Activated CD8-positive, alpha-beta memory T cell treated with anti-CD3 and anti-CD28 coated beads, Interleukin-2, amount 50 U/mL, for 24 hours (primary cell): ENCODE measurements around the gene RNF157.

Experiments
- DNase-seq: peaks from one replicate; pipeline ENCODE4 v3.0.0-alpha.2; 2020; ENCODE audit errors: extremely low read depth

Gene RNF157

GRCh38 chr17:76157759-76158158, 82.5 kb downstream of the RNF157 start:
- DNase-seq = no peak

DNA sequence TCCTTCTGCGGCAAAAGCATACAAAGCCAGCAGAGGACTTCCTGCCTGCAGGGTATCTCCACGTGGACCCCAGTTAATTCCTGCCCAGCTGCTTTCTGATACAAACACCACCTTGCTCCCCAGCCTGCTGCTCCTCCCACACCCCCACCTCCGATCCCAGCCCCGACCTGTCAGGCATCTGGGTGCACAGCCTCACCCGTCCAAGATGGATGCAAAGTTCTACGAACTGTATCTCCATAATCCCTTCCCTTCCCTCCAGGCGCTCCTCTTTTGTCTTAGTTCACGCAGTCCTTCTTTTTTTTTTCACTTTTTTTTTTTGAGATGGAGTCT, 83.7 kb downstream of the RNF157 start:
- DNase-seq = no peak

GRCh38 chr17:76155988-76156661, 84.2 kb downstream of the RNF157 start:
- DNase-seq = no peak

DNA sequence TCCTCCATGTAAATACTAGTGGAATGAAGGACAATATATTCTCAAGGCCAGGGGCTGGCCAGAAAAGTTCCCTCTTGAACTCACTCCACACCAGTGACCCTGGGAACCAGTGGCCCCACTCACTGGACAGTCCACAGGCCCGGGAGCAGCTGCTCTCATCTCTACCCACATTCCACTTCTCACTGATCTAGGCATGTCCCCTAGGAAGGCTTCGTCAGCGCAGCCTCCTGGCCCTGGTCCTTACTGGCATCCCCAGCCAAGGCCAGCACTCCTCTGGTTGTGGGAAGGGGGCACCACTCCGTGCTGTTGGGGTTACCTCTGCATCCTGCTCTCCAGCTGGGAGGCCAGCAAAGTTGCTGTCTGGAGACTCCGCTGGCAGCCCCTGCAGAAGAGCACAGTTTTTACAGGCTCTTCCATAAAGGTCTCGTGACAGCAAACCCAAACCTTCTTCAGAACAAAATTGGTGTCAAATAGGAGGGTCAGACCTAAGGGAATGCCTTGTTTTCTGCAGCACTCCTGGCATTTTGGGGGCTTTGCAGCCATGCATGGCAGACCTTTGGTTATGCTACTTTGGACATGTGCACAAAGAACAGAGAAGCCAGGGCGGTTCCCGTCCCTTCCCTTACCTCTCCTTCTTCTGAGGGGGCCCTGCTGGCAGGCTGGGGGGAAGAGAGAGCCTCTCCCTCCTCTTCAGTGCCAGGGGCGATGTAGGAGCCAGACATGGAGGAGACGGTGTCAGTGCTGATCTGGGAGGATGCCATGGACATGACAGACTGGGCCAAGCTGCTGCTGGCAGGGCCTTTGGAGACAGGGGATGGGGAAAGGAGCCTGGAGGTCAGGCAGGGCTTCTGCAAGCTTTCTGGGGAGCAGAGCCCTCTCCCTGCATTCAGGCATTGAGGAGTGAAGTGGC, 85.1 kb downstream of the RNF157 start:
- DNase-seq = no peak

GRCh38 chr17:76154292-76154691, 86.0 kb downstream of the RNF157 start:
- no peak for DNase-seq

- no peak for DNase-seq
These were observed 86.7 kb downstream of the RNF157 start for GRCh38 chr17:76153640-76154039.

DNA sequence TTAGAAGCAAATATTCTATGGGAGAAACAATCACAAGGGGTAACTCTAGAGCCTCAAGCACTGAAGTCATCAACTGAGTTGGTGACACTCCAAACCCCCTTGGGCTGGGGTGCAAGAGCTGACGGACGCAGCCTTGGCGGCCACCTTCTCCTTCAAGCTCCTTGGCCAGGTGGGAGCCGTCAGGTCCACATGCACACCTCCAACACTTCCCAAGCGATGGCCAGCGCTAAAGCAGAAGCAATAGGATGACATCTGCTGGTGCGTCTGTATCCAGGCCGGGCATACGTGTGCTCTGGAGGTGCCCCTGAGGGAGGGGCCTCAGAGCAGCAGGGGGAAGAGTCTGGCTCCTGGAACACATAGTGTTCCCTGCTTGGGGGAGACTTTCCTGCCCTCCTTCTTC, 87.1 kb downstream of the RNF157 start:
- no peak for DNase-seq

DNA sequence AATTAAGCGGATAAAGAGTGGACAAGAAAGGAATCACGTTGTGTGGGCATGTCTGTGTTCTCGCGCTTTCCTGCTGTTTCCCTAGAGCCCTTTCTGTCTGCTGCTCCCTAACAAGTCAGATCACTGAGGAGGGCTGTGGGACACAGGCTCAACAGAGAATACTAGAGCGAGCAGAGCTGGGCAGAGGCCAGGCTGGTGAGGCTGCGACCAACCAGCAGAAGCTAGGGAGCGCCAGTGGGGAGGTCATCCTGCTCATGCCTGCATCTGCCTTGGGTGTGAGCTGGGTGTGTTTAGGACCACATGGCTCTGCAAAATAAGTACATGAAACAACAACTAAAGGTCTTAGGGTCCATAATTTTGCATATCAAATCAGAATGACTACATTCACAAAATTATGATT, 87.7 kb downstream of the RNF157 start:
- DNase-seq = no peak

DNA sequence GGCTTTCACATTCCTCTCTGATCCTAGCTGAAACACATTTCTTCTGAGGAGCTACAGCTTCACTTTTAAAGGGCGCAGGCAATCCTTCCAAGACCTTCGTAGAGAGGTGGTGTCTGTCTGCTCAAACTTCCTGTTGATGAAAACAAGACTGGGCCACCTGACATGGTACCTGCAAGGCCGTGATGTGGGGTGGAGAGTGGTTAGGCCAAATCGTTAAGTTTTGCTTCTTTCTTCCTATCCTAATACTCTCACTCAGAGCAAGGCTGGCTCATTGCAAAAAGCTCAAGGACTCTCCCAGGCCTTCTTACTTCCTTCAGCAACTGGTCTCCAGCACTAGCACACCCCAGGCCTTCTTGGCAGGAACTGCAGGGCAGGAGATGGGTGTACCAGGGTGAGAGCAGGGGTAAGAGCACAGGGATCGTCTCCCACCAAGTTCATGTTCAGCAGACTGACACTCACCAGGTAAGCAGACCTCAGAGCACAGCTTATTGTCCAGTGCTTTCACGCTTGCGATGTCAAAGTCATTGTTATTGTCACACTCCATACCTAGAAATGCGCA, 88.3 kb downstream of the RNF157 start:
- DNase-seq = no peak

- no peak for DNase-seq
These were observed 89.3 kb downstream of the RNF157 start for GRCh38 chr17:76150712-76151622.

DNA sequence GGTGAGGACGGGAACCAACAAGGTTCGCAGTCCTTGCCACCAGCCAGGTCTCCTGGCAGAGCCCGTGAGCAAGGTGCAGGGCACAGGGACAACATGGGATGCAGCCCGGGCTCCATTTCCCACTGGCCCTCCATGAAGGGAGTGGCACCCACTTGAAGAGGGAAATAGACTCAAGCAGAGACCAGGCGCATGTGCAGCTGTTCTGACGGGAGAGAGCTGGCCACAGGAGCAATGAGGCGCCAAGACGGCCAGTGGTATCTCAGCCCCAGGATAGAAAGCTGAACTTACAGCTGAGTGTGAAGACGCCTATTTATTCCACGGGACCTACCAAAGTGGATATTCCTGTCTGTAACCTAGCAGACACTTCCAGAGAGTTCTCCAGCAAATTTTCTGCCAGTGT, 91.1 kb downstream of the RNF157 start:
- no peak for DNase-seq

DNA sequence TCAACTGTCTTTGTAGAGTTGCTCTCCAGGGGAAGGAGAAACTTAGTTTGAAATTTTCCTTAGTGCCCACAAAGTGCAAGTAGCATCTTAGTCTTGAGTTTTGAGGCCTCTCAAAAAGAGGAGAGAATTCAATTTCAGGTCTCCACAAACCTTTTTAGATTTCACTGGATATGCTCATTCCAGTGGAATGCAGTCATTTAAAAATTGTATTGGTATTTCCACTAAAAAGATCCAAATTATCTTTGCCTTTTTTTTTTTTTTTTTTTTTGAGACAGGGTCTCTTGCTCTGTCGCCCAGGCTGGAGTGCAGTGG, 92.3 kb downstream of the RNF157 start:
- no peak for DNase-seq

- DNase-seq = no peak
These were observed 92.9 kb downstream of the RNF157 start for GRCh38 chr17:76147211-76148014.

DNA sequence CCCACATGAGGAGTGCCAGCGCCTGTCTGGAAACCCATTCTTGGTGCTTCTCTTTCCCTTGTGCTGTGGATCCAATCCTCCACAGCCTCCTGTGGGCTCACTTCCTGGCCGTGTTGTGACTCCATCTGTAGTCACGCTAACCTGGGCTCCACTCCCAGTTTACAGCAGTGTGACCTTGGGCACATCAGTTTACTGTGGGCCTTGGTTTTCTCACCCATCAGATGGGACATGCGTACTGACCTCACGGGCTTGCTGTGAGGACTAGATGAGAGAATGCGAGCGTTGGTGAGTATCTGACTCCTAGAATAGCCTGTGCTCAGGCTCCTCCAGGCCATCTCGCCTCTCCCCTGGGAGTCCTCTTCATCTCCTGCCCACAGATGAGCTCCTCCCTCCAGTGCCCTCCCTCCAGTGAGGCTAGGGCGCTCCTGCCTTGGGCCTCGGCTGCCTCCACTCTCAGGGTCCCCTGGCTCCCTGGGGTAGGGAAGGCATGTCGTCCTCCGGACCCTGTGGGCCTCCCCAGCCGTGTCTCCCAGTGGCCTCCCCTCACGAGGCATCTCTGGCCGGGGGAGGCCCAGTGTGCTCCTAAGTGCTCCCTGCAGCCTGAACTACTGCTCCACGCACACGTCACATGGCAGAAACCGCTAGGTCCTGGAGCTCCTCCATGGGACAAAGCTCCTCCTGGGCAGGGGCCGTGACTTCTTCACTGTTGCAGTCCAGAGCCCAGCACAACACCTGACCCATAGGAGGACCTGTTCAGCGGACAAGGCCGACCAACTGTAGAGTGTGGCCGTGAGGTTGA, 94.0 kb downstream of the RNF157 start:
- no peak for DNase-seq

DNA sequence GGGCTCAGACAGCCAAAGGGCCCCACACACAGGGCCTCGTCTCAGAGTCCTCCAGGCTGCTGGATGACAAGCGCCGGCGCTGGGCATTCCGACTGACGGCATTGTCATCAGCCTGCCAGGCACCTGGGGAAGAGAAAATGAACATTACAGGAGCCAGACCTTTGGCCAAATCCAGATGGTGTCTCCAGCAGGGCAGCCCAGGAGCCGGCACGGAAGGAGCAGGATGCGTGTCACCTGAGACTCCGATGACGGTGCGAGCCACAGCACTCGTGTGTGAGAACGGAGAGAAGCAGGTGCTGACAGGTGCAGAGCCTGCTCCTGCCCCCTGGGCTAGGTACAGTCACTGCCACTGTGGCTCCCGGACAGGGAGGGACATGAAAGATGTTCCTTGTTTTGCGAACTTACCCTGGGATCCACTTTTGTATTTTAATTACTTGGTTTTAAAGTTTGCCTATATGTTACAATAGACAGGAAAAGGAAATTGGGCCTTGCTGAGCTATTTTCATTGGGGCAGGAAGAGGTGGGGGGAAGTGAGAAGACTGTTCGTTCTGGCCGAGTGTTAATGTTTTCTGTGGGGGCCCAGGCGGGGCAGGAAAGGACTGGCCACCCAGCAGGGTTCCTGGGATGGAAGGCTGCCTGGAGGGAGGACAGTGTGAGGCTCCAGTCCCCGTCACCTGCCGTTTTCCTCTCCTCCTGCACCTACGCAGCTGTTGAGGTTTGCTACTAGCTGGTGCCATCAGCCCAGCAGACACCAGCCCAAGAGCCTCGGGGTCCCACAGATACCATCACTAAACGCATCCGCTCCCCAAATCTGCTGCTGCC, 94.9 kb downstream of the RNF157 start:
- no peak for DNase-seq

GRCh38 chr17:76142585-76143041, 97.7 kb downstream of the RNF157 start:
- DNase-seq = no peak

- DNase-seq = no peak
These were observed 98.2 kb downstream of the RNF157 start for GRCh38 chr17:76142039-76142584.

DNA sequence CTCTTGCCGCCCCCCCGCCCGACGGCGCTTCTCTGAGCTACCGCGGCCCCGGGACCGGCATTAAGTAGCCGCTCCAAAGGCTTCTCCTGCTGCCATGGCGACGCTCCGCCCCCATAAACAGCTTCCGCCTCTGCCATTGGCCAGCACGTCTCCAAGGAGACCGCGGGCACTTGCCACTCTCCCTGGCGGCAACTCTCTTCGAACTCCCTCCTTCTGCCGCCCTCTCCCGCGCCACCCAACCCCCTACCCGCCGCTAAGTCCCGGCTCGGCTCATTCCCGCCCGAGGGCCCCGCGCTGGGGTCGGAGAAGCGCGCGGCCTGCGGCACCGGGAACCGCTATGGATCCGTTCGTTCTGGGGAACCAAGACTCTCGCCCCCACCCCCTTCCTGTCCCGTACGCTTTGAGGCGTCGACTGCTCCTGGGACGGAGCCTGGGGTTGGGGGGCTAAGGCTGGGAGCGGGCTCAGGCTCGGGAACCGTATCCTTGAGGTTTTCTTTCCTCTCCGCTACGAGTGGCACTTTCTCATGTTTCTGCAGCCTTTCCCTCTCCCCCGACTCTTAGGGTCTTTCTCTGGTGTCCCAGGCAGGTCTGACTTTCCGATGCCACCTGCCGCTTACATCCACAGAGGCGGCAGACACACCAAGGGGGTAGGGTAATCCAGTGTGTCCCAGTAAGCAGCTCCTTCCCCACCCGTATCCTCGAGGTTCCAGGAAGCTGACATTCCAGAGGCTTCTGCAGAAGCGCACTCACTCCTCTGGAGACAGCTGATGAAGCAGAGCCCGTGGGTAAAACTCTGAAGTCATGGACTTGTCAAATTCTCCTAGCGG, 98.9 kb downstream of the RNF157 start, which contains the start of gene FOXJ1:
FOXJ1 (minus strand) TSS at position 34 of the 827 bp plus-strand sequence. CDS start 850 bp downstream, outside the sequence.
- peak; percentile 71 for DNase-seq
